ENCODE data around the gene SHANK1.
"Not testable (repeated sequence)": the region's sequence is repeated elsewhere in the genome, so short reads cannot be mapped to it uniquely, and the experiment has no call there.

Gene SHANK1

DNA sequence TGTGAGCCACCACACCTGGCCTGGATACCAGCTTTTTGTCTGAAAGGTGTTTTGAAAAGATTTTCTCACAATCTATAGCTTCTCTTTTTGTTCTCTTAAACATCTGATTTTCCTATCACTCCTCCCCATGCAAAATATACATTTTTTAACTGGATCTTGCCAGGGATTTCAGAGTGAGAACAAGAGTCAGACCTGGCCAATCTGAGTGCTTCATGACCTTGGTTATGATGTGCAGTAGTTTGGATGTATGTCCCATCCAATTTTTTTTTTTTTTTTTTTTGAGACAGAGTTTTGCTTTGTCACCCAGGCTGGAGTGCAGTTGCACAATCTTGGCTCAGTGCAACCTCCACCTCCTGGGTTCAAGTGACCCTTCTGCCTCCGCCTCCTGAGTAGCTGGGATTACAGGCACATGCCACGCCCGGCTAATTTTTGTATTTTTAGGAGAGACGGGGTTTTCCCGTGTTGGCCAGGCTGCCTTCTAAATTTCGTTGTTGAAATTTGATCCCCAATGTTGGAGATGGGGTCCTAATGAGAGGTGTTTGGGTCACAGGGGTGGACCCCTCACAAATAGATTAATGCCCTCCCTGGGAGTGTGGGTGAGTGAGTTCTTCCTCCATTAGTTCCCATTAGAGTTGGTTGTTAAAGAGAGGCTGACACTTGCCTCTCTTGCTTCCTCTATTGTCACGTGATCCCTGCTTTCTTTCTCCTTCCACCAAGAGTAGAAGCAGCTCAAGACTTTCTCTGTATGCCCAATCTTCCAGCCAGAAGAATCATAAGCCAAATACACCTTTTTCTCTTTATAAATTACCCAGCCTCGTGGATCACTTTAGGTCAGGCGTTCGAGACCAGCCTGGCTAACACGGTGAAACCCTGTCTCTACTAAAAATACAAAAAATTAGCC, 106.8 kb downstream of the SHANK1 start:
- peaks cover 42% of the 10 kb centered on the region for H3K27me3 Mint-ChIP-seq (ENCODE audit: low read depth, poor library complexity)
- not testable (repeated sequence) for DNase-seq; H3K4me3 Mint-ChIP-seq; H3K27ac Mint-ChIP-seq; H3K36me3 Mint-ChIP-seq (ENCODE audit: low read depth); H3K4me1 Mint-ChIP-seq; H3K9me3 Mint-ChIP-seq
